SK-N-MC (cell line): ENCODE measurements around the gene CDK5RAP1.

Source experiments
- EZH2 ChIP-seq: fragments of 200-600 bp; sonication (generic); IDR thresholded peaks from one replicate; pipeline ENCODE4 v1.6.1; 2017; ENCODE audit warnings: antibody characterized with exemption
- FOXP2 ChIP-seq: optimal IDR thresholded peaks from 2 replicates; pipeline ENCODE3; 2011; ENCODE audit warnings: mild to moderate bottlenecking, moderate library complexity; ENCODE audit not compliant: insufficient read depth; ENCODE audit errors: extremely low read length, control extremely low read depth
- POLR2AphosphoS5 ChIP-seq: IDR thresholded peaks from 2 replicates; pipeline ENCODE4 v1.6.1; 2012; ENCODE audit warnings: mild to moderate bottlenecking, low read depth, low read length, borderline replicate concordance

- TF ChIP-seq POLR2AphosphoS5 = no peak
- TF ChIP-seq FOXP2 = no peak
- TF ChIP-seq EZH2 = no peak
These were observed 85.0 kb downstream of the CDK5RAP1 start for GRCh38 chr20:33316343-33316742.
